K562 (cell line): ENCODE results near the gene NOP14. TPM values are rescaled to one million over a fixed set of nuclear protein-coding genes. Genes with fewer than 3 reads are reported as not detected.

ENCODE experiments used
- COPS2 ChIP-seq: fragments of 450-650 bp; conservative IDR thresholded peaks from 2 replicates; pipeline ENCODE4 v1.6.1; 2016; ENCODE audit warnings: mild to moderate bottlenecking, moderate library complexity
- DMBX1 ChIP-seq: fragments of 250-450 bp; sonication (Bioruptor Pico); IDR thresholded peaks from 2 replicates; pipeline ENCODE4 v1.8.0; 2022; ENCODE audit warnings: inconsistent platforms, mild to moderate bottlenecking, moderate library complexity, borderline replicate concordance
- ELF2 ChIP-seq: fragments of 250-450 bp; sonication (Bioruptor Pico); IDR thresholded peaks from 2 replicates; pipeline ENCODE4 v1.5.0; 2021; ENCODE audit warnings: mild to moderate bottlenecking
- FOS ChIP-seq: IDR thresholded peaks from 3 replicates; pipeline ENCODE4 v1.6.1; 2011; ENCODE audit not compliant: insufficient read length; ENCODE audit errors: extremely low read depth
- GATAD2A ChIP-seq: fragments of 450-650 bp; IDR thresholded peaks from 2 replicates; pipeline ENCODE4 v1.6.1; 2017
- GTF2B ChIP-seq: IDR thresholded peaks from 2 replicates; pipeline ENCODE4 v1.6.1; 2011; ENCODE audit not compliant: insufficient read length; ENCODE audit errors: extremely low read depth
- HMG20B ChIP-seq: fragments of 250-450 bp; sonication (Bioruptor Pico); IDR thresholded peaks from 2 replicates; pipeline ENCODE4 v1.5.0; 2021; ENCODE audit warnings: mild to moderate bottlenecking
- JUN ChIP-seq, 2 experiments: sonication (generic) in 1 of 2; formaldehyde crosslinking in 1 of 2; IDR thresholded peaks; 2 replicates each; pipeline versions ENCODE4 v1.6.1 to v1.8.0; 2012 to 2022; ENCODE audit warnings: borderline replicate concordance in 2 of 2, mild to moderate bottlenecking in 2 of 2, improper control_type of control experiment in 1 of 2, low read depth in 1 of 2, low read length in 1 of 2, missing genetic modification reagents in 1 of 2
- KDM2B ChIP-seq: fragments of 250-450 bp; sonication (Bioruptor Pico); IDR thresholded peaks from 2 replicates; pipeline ENCODE4 v1.8.0; 2021; ENCODE audit warnings: mild to moderate bottlenecking, moderate library complexity
- KDM5B ChIP-seq: fragments of 200-600 bp; sonication (generic); IDR thresholded peaks from 2 replicates; pipeline ENCODE4 v1.6.1; 2012; ENCODE audit warnings: low read depth, mild to moderate bottlenecking, moderate library complexity, low read length, control low read depth, inconsistent platforms; ENCODE audit not compliant: insufficient replicate concordance
- MAX ChIP-seq: sonication (generic); formaldehyde crosslinking; IDR thresholded peaks from 2 replicates; pipeline ENCODE4 v1.9.0; 2022; ENCODE audit warnings: mild to moderate bottlenecking, missing genetic modification reagents
- MCM5 ChIP-seq: fragments of 450-650 bp; IDR thresholded peaks from 2 replicates; pipeline ENCODE4 v1.6.1; 2016; ENCODE audit warnings: low read depth
- NFIX ChIP-seq: fragments of 250-450 bp; sonication (Bioruptor Pico); IDR thresholded peaks from 2 replicates; pipeline ENCODE4 v1.4.0; 2020; ENCODE audit warnings: low read depth, mild to moderate bottlenecking, moderate library complexity
- NFYB ChIP-seq: IDR thresholded peaks from 2 replicates; pipeline ENCODE4 v1.6.1; 2011; ENCODE audit warnings: mild to moderate bottlenecking, moderate library complexity; ENCODE audit not compliant: insufficient read length; ENCODE audit errors: extremely low read depth
- PRMT5 ChIP-seq: sonication (generic); formaldehyde crosslinking; IDR thresholded peaks from 2 replicates; pipeline ENCODE4 v1.5.0; 2020; ENCODE audit warnings: missing genetic modification reagents
- RBM39 ChIP-seq: fragments of 200-400 bp; formaldehyde crosslinking; optimal IDR thresholded peaks from 2 replicates; pipeline ENCODE3; 2018; ENCODE audit warnings: low read depth, low read length
- SREBF1 ChIP-seq: fragments of 150-350 bp; IDR thresholded peaks from 2 replicates; pipeline ENCODE4 v1.6.1; 2014; ENCODE audit warnings: antibody characterized with exemption, low read depth, low read length, borderline replicate concordance
- SRSF9 ChIP-seq: fragments of 200-400 bp; formaldehyde crosslinking; IDR thresholded peaks from 2 replicates; pipeline ENCODE4 v1.6.1; 2017; ENCODE audit warnings: low read depth, low read length, borderline replicate concordance
- VEZF1 ChIP-seq: fragments of 200-800 bp; sonication (Bioruptor generic); IDR thresholded peaks from 2 replicates; pipeline ENCODE4 v1.6.1; 2017; ENCODE audit warnings: missing genetic modification characterization, missing compliant biosample characterization
- ZBTB49 ChIP-seq: sonication (generic); formaldehyde crosslinking; IDR thresholded peaks from 2 replicates; pipeline ENCODE4 v1.8.0; 2022; ENCODE audit warnings: missing genetic modification reagents, mild to moderate bottlenecking, borderline replicate concordance
- ZNF224 ChIP-seq: sonication (generic); formaldehyde crosslinking; IDR thresholded peaks from 2 replicates; pipeline ENCODE4 v1.8.0; 2022; ENCODE audit warnings: mild to moderate bottlenecking, missing genetic modification reagents
- ZNF253 ChIP-seq: fragments of 250-450 bp; sonication (Bioruptor Pico); conservative IDR thresholded peaks from 2 replicates; pipeline ENCODE4 v1.6.1; 2021; ENCODE audit warnings: mild to moderate bottlenecking
- ZNF3 ChIP-seq: fragments of 250-450 bp; sonication (Bioruptor Pico); IDR thresholded peaks from 2 replicates; pipeline ENCODE4 v1.5.0; 2021; ENCODE audit warnings: mild to moderate bottlenecking, moderate library complexity
- ZNF79 ChIP-seq: fragments of 250-450 bp; sonication (Bioruptor Pico); IDR thresholded peaks from 2 replicates; pipeline ENCODE4 v1.4.0; 2020; ENCODE audit warnings: low read depth, mild to moderate bottlenecking, moderate library complexity
- polyA plus RNA-seq, 8 experiments: library from polyadenylated mRNA; depleted of rRNA in 4 of 8; stranded (reverse) in 5 of 8; unstranded in 3 of 8; fragments of >200 nt; fragmentation: Nextera tagmentation in 2 of 8; fragmentation: Illumina TruSeq in 1 of 8; extraction: Ambion mirVana in 2 of 8; extraction: Trizol in 1 of 8; gene quantifications; 2 replicates each; pipeline versions ENCODE4 v1.2.1 to v1.2.3, GENCODE V29; 2011 to 2014; ENCODE audit warnings: inconsistent platforms in 1 of 8, missing spikeins in 1 of 8
- total RNA-seq, 7 experiments: library from RNA; depleted of rRNA in 6 of 7; stranded (reverse); fragments of >200 nt in 6 of 7; fragmentation: Illumina TruSeq in 2 of 7; extraction: Trizol in 2 of 7; gene quantifications; 2 replicates each; pipeline versions ENCODE4 v1.2.1 to v1.2.3, GENCODE V29; 2011 to 2021; ENCODE audit warnings: low replicate concordance in 1 of 7

The NOP14 gene
- total and polyA plus RNA-seq, 9 of the 15 experiments (the other 6 are each of a cell fraction or from before 2014, with no cell fraction given), result 12.7 to 76.0 (median 50.9) TPM

- TF ChIP-seq HMG20B (CRISPR knock-in tag), result no peak
- TF ChIP-seq ZNF79 (CRISPR knock-in tag), result no peak
- TF ChIP-seq PRMT5 (CRISPR knock-in tag), result no peak
- peak; percentile 71; the same call in 1 of the 2 replicates for TF ChIP-seq KDM2B (CRISPR knock-in tag)
- TF ChIP-seq SRSF9, result no peak
- peak; percentile 28; the same call in 1 of the 2 replicates for TF ChIP-seq JUN (IDR thresholded peaks at IDR 0.05; ENCODE audit: borderline replicate concordance, low read depth, low read length)
- TF ChIP-seq JUN (CRISPR knock-in tag; IDR thresholded peaks at IDR 0.05; ENCODE audit: borderline replicate concordance), result no peak
- TF ChIP-seq ZNF3, result no peak
- no peak for TF ChIP-seq DMBX1 (CRISPR knock-in tag)
- TF ChIP-seq NFIX (CRISPR knock-in tag), result no peak
- no peak for TF ChIP-seq RBM39
- no peak for TF ChIP-seq SREBF1
- TF ChIP-seq KDM5B, result peak; percentile 89
- no peak for TF ChIP-seq NFYB
- TF ChIP-seq GATAD2A, result no peak
- TF ChIP-seq FOS, result no peak
- TF ChIP-seq VEZF1 (CRISPR knock-in tag), result no peak
- TF ChIP-seq ZNF253 (CRISPR knock-in tag), result no peak
- TF ChIP-seq GTF2B, result no peak
- no peak for TF ChIP-seq MCM5
- TF ChIP-seq ZBTB49 (CRISPR knock-in tag), result no peak
- no peak for TF ChIP-seq ELF2 (CRISPR knock-in tag)
- no peak for TF ChIP-seq COPS2
- no peak for TF ChIP-seq ZNF224
- TF ChIP-seq MAX, result peak; percentile 64
Observed at GRCh38 chr4:2934813-2935761, 28.1 kb downstream of the NOP14 start (continued).
